Measurements from ENCODE around the gene ST6GAL2. TPM values are rescaled to one million over a fixed set of nuclear protein-coding genes. Genes with fewer than 3 reads are reported as not detected.

Gene ST6GAL2
- total RNA-seq, 1 experiment from 2014 or later, result 11.4 TPM

- H3K4me3 ChIP-seq (ENCODE audit: low read length), result no peak overlapping the region
- H2AFZ ChIP-seq (ENCODE audit: low read length), result no peak overlapping the region
- H3K27ac ChIP-seq (ENCODE audit: low read length), result no peak overlapping the region
- DNase-seq (no peak), ATAC-seq (no peak)
- ChIA-PET POLR2A (ENCODE audit: unreplicated experiment) (no interaction called here), CTCF (no interaction called here)
- TF ChIP-seq EZH2 (IDR thresholded peaks at IDR 0.05; ENCODE audit: low read length, unreplicated experiment) (no peak), EZH2phosphoT487 (IDR thresholded peaks at IDR 0.05; ENCODE audit: borderline replicate concordance, low read length) (no peak), CTCF (conservative IDR thresholded peaks at IDR 0.05; ENCODE audit: low read depth, low read length) (no peak)
- H3K9me3 ChIP-seq (ENCODE audit: low read length), result no peaks in the 10 kb centered on the region
- H4K20me1 ChIP-seq (ENCODE audit: low read length), result no peaks in the 10 kb centered on the region
- no TSS peak for BruUV-seq (replicated peaks)
- no peaks in the 10 kb centered on the region for H3K36me3 ChIP-seq (ENCODE audit: low read depth, low read length)
- no peaks in the 10 kb centered on the region for H3K27me3 ChIP-seq (ENCODE audit: low read length)
- H3K9ac ChIP-seq (ENCODE audit: low read length), result no peak overlapping the region
- H3K79me2 ChIP-seq (ENCODE audit: low read length), result no peaks in the 10 kb centered on the region
- intact Hi-C loops (cut with micrococcal nuclease), result no loop called here
- no peaks in the 10 kb centered on the region for H3F3A ChIP-seq (ENCODE audit: low read length, unreplicated experiment)
- no peaks in the 10 kb centered on the region for H3K4me1 ChIP-seq (ENCODE audit: insufficient read depth, low read length)
- H3K4me2 ChIP-seq (ENCODE audit: low read length), result no peak overlapping the region
- no peaks in the 10 kb centered on the region for H3K9me2 ChIP-seq (replicated peaks; ENCODE audit: low read length)
These were observed 84.9 kb downstream of the ST6GAL2 start for GRCh38 chr2:106800976-106801655.

GRCh38 chr2:106800180-106800579 lies 85.8 kb downstream of the ST6GAL2 start:
- Histone ChIP-seq H3K27me3 (ENCODE audit: low read length) (no peaks in the 10 kb centered on the region), H3K27ac (ENCODE audit: low read length) (no peak overlapping the region), H3F3A (ENCODE audit: low read length, unreplicated experiment) (no peaks in the 10 kb centered on the region), H3K79me2 (ENCODE audit: low read length) (no peaks in the 10 kb centered on the region), H3K36me3 (ENCODE audit: low read depth, low read length) (no peaks in the 10 kb centered on the region), H2AFZ (ENCODE audit: low read length) (no peak overlapping the region), H3K4me3 (ENCODE audit: low read length) (no peak overlapping the region), H3K9me3 (ENCODE audit: low read length) (no peaks in the 10 kb centered on the region), H3K9me2 (replicated peaks; ENCODE audit: low read length) (no peaks in the 10 kb centered on the region), H3K4me2 (ENCODE audit: low read length) (no peak overlapping the region), H4K20me1 (ENCODE audit: low read length) (no peaks in the 10 kb centered on the region), H3K4me1 (ENCODE audit: insufficient read depth, low read length) (no peaks in the 10 kb centered on the region), H3K9ac (ENCODE audit: low read length) (no peak overlapping the region)
- DNase-seq, result no peak
- intact Hi-C loops (cut with micrococcal nuclease), result no loop called here
- no peak for TF ChIP-seq EZH2 (IDR thresholded peaks at IDR 0.05; ENCODE audit: low read length, unreplicated experiment)
- no peak for TF ChIP-seq EZH2phosphoT487 (IDR thresholded peaks at IDR 0.05; ENCODE audit: borderline replicate concordance, low read length)
- TF ChIP-seq CTCF (conservative IDR thresholded peaks at IDR 0.05; ENCODE audit: low read depth, low read length), result no peak
- POLR2A ChIA-PET (ENCODE audit: unreplicated experiment), result no interaction called here
- no peak for ATAC-seq
- BruUV-seq (replicated peaks), result no TSS peak
- CTCF ChIA-PET, result no interaction called here

- H3F3A ChIP-seq (ENCODE audit: low read length, unreplicated experiment), result no peaks in the 10 kb centered on the region
- H3K27ac ChIP-seq (ENCODE audit: low read length), result no peak overlapping the region
- H3K36me3 ChIP-seq (ENCODE audit: low read depth, low read length), result no peaks in the 10 kb centered on the region
- no peak overlapping the region for H3K9ac ChIP-seq (ENCODE audit: low read length)
- H2AFZ ChIP-seq (ENCODE audit: low read length), result no peak overlapping the region
- DNase-seq (no peak), ATAC-seq (no peak)
- no peak overlapping the region for H3K4me2 ChIP-seq (ENCODE audit: low read length)
- ChIA-PET CTCF (no interaction called here), POLR2A (ENCODE audit: unreplicated experiment) (no interaction called here)
- no peak for TF ChIP-seq EZH2 (IDR thresholded peaks at IDR 0.05; ENCODE audit: low read length, unreplicated experiment)
- no TSS peak for BruUV-seq (replicated peaks)
- no peaks in the 10 kb centered on the region for H3K27me3 ChIP-seq (ENCODE audit: low read length)
- no peaks in the 10 kb centered on the region for H3K4me1 ChIP-seq (ENCODE audit: insufficient read depth, low read length)
- H3K9me2 ChIP-seq (replicated peaks; ENCODE audit: low read length), result no peaks in the 10 kb centered on the region
- no peaks in the 10 kb centered on the region for H3K9me3 ChIP-seq (ENCODE audit: low read length)
- no peak overlapping the region for H3K4me3 ChIP-seq (ENCODE audit: low read length)
- no peaks in the 10 kb centered on the region for H3K79me2 ChIP-seq (ENCODE audit: low read length)
- H4K20me1 ChIP-seq (ENCODE audit: low read length), result no peaks in the 10 kb centered on the region
- intact Hi-C loops (cut with micrococcal nuclease), result no loop called here
These were observed 87.0 kb downstream of the ST6GAL2 start for GRCh38 chr2:106798826-106799552.

Measured in PC-3 (cell line).